Activated T-cell treated with anti-CD3 and anti-CD28 coated beads, Interleukin-2, amount 50 U/mL, for 4 hours (primary cell): Measurements from ENCODE around the gene MOB1A. TPM values are rescaled to one million over a fixed set of nuclear protein-coding genes. Genes with fewer than 3 reads are reported as not detected.
A peak's percentile ranks its signal among the peaks of the same experiment; 100 is the strongest.

Experiments used
- ATAC-seq, 2 donors: fragments of 200-7000 bp; cut with Tn5 transposase; one replicate each; pipeline ENCODE4 v1.10.0; 2021
- DNase-seq: peaks from one replicate; pipeline ENCODE4 v3.0.0-alpha.2; 2020
- H3K27me3 Mint-ChIP-seq: one replicate; pipeline ENCODE4 v1.8.0; 2021; ENCODE audit warnings: low read depth, mixed read lengths
- H3K36me3 Mint-ChIP-seq: one replicate; pipeline ENCODE4 v1.8.0; 2022; ENCODE audit warnings: mixed read lengths; ENCODE audit not compliant: insufficient read depth
- H3K4me1 Mint-ChIP-seq: one replicate; pipeline ENCODE4 v1.8.0; 2021; ENCODE audit warnings: low read depth, mixed read lengths
- H3K4me3 Mint-ChIP-seq: one replicate; pipeline ENCODE4 v1.8.0; 2021; ENCODE audit warnings: mild to moderate bottlenecking, moderate library complexity, mixed read lengths
- H3K9me3 Mint-ChIP-seq: one replicate; pipeline ENCODE4 v1.8.0; 2021; ENCODE audit warnings: mixed read lengths
- total RNA-seq, 3 donors: library from RNA; stranded (reverse); gene quantifications; one replicate each; pipeline ENCODE4 v1.2.1, GENCODE V29; 2021

Gene MOB1A
- total RNA-seq, 3 donors from 2014 or later = 171 to 175 (median 173) TPM

GRCh38 chr2:74119339-74119738 lies 59.3 kb downstream of the MOB1A start:
- H3K27me3 Mint-ChIP-seq = no peaks in the 10 kb centered on the region
- H3K9me3 Mint-ChIP-seq = peaks cover 21% of the 10 kb centered on the region
- peak overlapping the region; percentile 85 for H3K4me3 Mint-ChIP-seq
- H3K36me3 Mint-ChIP-seq = peaks cover 2% of the 10 kb centered on the region
- DNase-seq (no peak), ATAC-seq (no peak)
- peaks cover 7% of the 10 kb centered on the region for H3K4me1 Mint-ChIP-seq

GRCh38 chr2:74111380-74111779 lies 67.3 kb downstream of the MOB1A start:
- H3K4me1 Mint-ChIP-seq = no peaks in the 10 kb centered on the region
- no peaks in the 10 kb centered on the region for H3K9me3 Mint-ChIP-seq
- DNase-seq = no peak
- H3K27me3 Mint-ChIP-seq = no peaks in the 10 kb centered on the region
- H3K4me3 Mint-ChIP-seq = no peak overlapping the region
- H3K36me3 Mint-ChIP-seq = no peaks in the 10 kb centered on the region
- no peak for ATAC-seq

- H3K4me3 Mint-ChIP-seq = no peak overlapping the region
- DNase-seq (no peak), ATAC-seq (no peak)
- no peaks in the 10 kb centered on the region for H3K9me3 Mint-ChIP-seq
- no peaks in the 10 kb centered on the region for H3K36me3 Mint-ChIP-seq
- H3K4me1 Mint-ChIP-seq = no peaks in the 10 kb centered on the region
- H3K27me3 Mint-ChIP-seq = no peaks in the 10 kb centered on the region
Observed at GRCh38 chr2:74110537-74110936, 68.1 kb downstream of the MOB1A start.

GRCh38 chr2:74109551-74109950 lies 69.1 kb downstream of the MOB1A start:
- Mint-ChIP-seq H3K27me3 (no peaks in the 10 kb centered on the region), H3K4me3 (no peak overlapping the region), H3K36me3 (no peaks in the 10 kb centered on the region), H3K4me1 (no peaks in the 10 kb centered on the region), H3K9me3 (no peaks in the 10 kb centered on the region)
- ATAC-seq (no peak), DNase-seq (no peak)

- Mint-ChIP-seq H3K4me3 (no peak overlapping the region), H3K27me3 (no peaks in the 10 kb centered on the region), H3K4me1 (no peaks in the 10 kb centered on the region), H3K36me3 (peaks cover 2% of the 10 kb centered on the region), H3K9me3 (no peaks in the 10 kb centered on the region)
- DNase-seq (no peak), ATAC-seq (no peak)
Observed at GRCh38 chr2:74107071-74107470, 71.6 kb downstream of the MOB1A start.

- Mint-ChIP-seq H3K9me3 (no peaks in the 10 kb centered on the region), H3K4me1 (no peaks in the 10 kb centered on the region), H3K36me3 (peaks cover 6% of the 10 kb centered on the region), H3K4me3 (no peak overlapping the region), H3K27me3 (no peaks in the 10 kb centered on the region)
- DNase-seq (no peak), ATAC-seq (no peak)
Observed at GRCh38 chr2:74105413-74105812, 73.3 kb downstream of the MOB1A start.

- DNase-seq (no peak), ATAC-seq (no peak)
- Mint-ChIP-seq H3K4me1 (no peaks in the 10 kb centered on the region), H3K9me3 (no peaks in the 10 kb centered on the region), H3K36me3 (peaks cover 9% of the 10 kb centered on the region), H3K4me3 (no peak overlapping the region), H3K27me3 (no peaks in the 10 kb centered on the region)
Observed at GRCh38 chr2:74104839-74105238, 73.8 kb downstream of the MOB1A start.

GRCh38 chr2:74103763-74104162 lies 74.9 kb downstream of the MOB1A start:
- no peaks in the 10 kb centered on the region for H3K27me3 Mint-ChIP-seq
- DNase-seq (no peak), ATAC-seq (no peak)
- no peak overlapping the region for H3K4me3 Mint-ChIP-seq
- peaks cover 17% of the 10 kb centered on the region for H3K36me3 Mint-ChIP-seq
- H3K9me3 Mint-ChIP-seq = no peaks in the 10 kb centered on the region
- no peaks in the 10 kb centered on the region for H3K4me1 Mint-ChIP-seq

Other genes with a start within 250 kb of the MOB1A start
- 10 to 100 TPM; 30.8 to 34.0 (median 31.7) TPM for gene TET3, start 194.0 kb downstream of the MOB1A start, total RNA-seq
- gene BOLA3, start 31.0 kb downstream of the MOB1A start, total RNA-seq = 100 to 1,000 TPM; 103 to 110 (median 109) TPM
- gene MTHFD2, start 19.7 kb upstream of the MOB1A start, total RNA-seq = 100 to 1,000 TPM; 408 to 545 (median 430) TPM
- gene SLC4A5, start 164.5 kb upstream of the MOB1A start, total RNA-seq = 1 to 10 TPM; 1.3 to 1.5 (median 1.4) TPM
- gene DCTN1, start 201.4 kb upstream of the MOB1A start, total RNA-seq = 10 to 100 TPM; 94.4 to 97.7 (median 97.6) TPM
- 1 to 10 TPM; 1.3 to 1.4 (median 1.4) TPM for gene C2orf81, start 242.7 kb upstream of the MOB1A start, total RNA-seq
- gene WDR54, start 242.9 kb upstream of the MOB1A start, total RNA-seq = 10 to 100 TPM; 29.1 to 32.1 (median 31.3) TPM